ENCODE measurements around the gene GAD2.

Gene GAD2

DNA sequence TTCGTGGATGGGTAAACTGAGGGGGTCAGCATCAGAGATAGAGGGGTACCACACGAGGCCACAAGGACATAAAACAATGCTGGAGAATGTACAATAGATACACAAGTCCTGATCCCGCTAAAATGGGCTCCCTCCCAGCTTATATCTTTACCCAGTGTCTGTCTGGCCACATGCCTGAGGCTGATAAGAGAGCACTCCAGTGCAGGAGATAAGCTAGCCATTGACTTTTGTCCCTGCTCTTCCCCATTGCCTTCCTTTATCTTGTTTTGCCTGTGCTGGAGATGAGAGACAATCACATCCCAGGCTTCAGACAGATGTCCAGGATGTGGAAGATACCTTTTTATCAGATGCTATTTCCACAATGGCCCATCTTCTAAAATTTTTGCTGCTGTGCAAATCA is 6.0 kb downstream of the GAD2 start:
- peak; percentile 83 for DNase-seq

DNA sequence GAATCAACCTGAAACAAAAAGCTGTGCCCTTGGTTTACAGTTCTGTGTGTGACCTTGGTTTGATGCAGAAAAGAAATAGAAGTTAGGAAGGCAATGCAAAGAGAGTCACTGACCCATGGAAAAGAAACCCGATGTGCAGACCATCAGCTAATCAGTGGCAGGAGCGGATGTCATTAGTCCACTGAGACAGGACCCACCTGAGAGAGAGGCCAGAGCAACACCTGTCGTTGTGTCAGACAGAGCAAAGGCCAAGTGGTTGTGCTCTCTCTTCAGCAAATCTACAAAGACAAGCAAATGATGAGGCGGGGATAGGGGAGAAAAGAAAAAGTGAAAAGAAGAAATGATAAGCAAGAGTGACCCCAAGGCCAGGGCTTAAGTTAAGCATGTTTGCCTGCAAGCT is 8.7 kb downstream of the GAD2 start:
- DNase-seq = no peak

DNA sequence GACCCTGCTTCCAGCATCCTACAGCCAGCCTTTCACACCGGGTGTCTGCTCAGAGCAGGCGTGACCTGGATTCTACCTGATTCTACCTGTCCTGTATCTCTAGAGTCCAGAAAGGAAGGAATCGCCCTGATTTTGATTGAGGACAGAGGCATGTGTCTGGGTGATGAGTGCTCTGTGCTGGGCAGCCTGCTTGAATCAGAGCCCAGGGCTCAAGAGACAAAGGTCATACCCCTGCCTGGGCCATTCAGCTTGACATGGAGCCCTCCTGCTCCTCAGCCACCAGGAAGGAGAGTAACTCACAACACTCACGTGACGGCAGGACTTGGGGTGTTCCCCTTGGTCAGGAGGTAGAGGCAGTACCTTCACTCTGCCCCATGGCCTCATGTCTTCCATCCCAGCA is 11.2 kb downstream of the GAD2 start:
- DNase-seq = no peak

DNA sequence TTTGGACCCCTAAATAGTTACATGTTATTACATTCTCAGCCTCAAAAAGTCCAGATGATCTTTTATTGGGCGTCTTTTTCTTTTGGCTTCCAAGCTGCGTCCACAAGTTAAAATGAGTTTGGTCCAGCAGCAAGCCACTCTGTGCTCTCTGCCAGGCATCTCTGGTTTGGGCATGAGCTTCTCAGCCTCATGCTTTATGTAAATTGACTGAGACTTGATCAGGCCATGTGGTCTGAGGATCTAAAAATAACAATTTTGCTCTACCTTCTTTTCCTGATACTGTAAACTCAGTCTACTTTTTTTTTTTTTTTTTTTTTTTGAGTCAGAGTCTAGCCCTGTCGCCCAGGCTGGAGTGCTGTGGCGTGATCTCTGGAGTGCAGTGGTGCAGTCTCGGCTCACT is 15.6 kb downstream of the GAD2 start:
- no peak for DNase-seq

DNA sequence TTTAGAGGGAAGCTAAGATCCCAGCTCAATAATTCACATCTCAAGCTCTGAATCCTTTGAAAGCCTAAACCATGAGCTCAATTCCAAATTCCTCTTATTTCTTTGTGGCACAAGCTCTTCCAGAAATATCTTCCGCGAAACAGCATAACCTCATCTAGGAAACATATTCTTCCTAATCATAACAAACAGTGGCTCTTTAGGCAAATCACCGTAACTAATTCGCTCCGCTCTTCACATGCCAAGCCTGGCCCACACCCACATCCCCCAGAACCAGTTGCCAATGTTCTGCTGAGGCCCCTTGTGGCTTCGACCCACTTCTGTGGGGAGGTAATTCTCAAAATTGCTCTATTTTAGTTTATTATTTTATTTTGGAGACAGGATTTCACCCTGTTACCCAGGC is 19.2 kb downstream of the GAD2 start:
- DNase-seq = no peak

DNA sequence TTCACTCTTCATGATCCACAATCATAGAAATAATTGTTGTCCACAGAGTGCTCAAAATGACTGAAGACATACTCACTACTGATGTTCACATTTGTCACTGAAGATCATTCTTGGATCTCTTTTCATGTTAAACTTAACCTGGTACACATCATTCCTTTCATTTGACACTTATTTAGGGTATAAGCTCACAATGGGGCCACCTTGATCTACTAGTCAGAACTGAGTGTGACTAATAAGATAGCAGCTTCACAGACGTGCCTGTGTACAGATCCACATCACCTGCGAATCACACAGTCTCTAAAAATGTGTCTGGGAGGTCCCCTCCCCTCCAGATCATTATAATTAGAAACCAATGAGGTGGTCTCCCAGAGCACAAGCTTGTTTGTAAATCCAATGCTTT is 21.8 kb downstream of the GAD2 start:
- DNase-seq = no peak

DNA sequence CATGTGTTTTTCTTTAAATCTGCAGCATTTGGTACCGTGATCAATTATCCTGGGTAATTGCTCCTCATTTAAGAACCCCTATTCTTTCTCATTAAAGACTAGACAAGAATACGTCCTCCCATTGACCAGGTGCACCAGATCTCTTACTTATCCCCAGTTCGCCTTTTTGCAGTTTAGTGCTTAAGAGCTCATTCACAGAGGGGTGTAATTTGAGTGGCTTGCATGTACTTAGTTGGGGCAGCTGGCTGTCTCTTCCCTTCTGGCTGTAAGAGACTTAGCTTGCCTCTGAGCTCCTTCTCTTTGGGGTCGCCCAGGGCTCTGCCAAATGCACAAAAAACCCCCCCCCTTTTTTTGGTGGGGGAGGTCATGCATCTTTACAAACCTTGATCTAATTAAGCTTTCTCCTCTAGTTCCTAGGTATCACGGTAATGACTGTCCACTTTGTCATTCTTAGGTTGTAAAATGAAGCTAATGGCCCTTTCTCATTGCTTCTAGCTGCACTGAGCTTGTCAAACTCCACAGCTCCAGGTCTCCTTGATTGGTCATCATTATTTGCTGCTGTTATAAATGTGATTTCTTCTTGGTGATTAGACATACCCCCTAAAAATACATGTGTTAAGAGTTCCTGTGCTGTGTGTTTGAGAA is 26.3 kb downstream of the GAD2 start:
- DNase-seq = peak; percentile 91

DNA sequence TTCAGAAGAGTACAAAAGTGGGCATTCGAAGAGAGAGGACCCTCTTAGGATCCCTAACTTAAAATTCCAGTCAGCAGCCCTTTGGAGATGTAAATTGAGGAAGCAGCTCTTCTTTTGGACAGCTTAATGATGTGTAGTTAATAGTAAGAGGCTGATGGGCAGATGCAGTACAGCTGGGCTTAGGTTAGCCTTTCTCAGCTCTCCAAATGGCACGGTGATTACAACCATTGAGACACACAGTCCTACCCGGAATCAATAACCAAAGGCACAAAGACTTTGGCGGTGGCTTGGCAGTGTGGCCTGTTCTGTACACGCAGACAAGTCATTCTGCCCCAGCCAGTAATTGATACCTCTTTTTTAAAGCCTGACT is 26.8 kb downstream of the GAD2 start:
- DNase-seq = peak; percentile 80

DNA sequence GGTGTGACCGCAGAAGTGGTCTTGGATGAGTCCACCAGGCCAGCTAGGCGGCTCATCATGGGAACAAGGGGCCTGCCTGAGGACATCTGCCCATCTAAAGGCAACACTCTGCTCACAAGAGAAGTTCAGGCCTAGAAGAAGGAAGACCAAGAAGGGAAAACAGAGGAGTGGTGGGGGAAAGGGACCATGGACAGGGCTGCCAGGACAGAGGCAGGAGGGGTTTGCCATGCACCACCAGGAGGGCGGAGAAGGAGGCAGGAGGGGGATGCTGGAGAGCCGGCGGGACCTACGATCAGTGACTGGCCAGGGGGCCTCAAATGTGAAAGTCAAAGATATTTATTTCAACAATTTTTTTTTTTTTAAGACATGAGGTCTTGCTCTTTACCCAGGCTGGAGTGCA is 33.1 kb downstream of the GAD2 start:
- no peak for DNase-seq

DNA sequence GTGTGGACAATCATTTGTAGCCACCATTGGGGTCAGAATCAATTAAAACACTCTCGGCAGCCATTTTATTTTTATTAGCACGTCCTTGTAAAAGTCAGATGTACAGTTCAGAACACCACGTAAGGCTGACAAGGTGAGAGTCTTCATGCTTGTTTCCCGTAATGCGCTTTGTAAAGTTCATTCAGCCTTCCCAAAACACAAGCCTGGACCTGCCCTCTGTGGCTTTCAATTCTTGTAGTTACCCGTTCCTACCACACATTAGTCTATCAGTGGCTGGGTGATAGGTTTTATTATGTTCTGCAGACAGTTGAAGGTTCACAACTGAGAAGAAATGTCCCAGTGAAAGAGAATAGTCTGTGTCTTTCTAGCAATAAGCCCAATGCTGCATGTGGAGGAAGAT is 35.4 kb downstream of the GAD2 start:
- no peak for DNase-seq

DNA sequence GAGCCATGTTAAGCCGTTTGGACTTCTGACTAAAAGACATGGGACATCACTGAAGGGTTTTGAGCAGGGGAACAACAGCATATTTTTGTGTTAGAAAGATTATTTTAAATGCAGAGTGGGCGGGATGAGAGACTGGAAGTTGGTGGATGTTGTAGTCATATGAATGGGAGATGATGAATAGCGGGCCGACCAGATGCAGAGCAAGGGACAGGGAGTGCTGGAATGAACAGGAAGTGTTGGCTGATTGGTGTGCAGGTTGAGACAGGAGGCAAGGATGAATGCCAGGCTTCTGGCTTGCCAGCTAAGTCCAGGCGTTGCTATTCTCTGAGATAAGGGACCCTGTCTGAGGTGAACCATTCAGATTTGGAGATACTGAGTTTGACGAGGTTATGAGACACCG is 38.0 kb downstream of the GAD2 start:
- DNase-seq = no peak

DNA sequence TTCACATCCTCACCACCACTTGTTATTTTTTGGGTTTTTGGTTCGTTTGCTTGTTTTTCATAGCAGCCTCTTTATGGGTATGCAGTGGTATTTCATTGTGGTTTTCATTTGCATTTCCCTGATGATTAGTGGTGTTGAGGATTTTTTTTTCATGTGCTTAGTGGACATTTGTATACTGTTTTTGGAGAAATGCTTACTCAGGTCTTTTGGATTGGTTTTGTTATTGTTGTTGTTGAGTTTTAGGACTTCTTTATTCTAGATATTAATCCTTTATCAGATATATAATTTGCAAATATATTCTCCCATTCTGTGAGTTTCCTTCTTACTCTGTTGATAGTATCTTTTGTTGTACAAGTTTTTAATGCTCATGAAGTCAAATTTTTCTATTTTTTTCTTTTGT is 42.8 kb downstream of the GAD2 start:
- no peak for DNase-seq

DNA sequence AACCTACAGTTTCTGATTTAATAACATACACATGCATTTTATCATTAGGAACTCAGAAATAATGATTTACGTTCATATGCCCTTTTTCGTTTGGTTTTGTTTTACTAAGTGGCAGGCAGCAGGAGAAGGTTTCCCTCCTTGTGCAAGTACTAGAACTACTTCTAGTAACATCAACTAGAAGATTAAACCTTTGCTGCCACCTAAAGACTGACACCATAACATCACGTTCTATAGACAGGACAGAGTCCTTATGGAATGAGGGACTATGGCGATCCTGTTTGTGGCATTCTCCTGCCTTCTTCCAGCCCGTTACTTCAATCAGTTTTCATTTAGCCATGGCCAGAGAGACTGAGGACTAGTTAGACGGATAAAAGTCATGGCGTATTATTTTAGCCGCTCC is 53.2 kb downstream of the GAD2 start:
- peak; percentile 29 for DNase-seq

DNA sequence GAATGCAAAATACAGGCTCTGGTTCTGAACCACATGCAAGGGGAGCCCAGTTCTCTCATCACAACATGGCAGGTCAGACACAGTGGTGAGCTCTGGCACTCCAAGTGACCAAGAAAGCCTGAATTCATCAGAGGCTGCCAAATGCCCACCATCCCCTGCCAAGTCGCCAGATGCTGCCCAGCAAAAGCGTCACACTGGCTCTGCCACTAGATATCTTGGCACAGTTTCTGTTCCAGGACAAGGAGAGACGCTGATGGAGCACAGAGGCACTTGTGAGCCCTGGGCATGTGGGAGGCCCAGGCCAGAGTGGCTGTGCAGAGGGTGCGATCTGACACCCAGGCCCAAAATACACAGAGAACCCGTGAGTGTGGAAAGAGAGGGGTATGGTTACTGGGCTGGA is 57.8 kb downstream of the GAD2 start:
- DNase-seq = peak; percentile 69

DNA sequence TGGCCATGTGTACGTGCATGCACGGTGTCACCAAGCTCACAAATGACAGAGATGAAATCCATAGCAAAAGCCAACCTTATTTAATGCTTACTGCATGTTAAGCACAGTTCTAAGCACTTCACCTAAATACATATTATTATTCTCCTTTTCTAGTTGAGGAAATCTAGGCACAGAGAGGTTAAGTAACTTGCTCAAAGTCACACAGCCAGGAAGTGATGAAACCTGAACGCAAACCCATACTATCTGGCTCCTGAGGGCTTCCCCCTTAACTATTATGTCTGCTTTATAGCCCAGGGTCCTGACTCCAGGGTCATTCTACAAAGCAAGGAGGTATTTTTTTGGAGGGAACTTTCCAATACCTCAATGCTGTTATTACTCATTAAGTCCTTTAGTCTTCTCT is 61.7 kb downstream of the GAD2 start:
- DNase-seq = no peak

DNA sequence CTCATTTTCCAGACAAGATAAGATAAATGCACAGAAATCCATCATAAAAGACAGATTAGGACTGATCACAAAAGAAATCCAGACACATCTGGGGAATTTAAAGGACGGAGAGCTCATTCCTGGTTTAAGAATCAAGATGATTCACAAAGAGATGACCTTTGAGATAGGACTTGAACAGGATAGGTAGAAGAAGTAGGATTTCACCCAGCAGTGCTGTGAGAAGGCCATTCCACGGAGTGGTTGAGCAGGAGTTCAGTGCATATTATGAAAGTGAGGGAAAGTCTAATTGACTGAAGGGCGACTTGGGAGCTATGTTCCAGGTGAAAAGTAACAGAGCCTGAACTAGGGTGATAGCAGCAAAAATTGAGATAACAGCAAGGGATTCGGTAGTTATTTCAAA is 73.7 kb downstream of the GAD2 start:
- no peak for DNase-seq

DNA sequence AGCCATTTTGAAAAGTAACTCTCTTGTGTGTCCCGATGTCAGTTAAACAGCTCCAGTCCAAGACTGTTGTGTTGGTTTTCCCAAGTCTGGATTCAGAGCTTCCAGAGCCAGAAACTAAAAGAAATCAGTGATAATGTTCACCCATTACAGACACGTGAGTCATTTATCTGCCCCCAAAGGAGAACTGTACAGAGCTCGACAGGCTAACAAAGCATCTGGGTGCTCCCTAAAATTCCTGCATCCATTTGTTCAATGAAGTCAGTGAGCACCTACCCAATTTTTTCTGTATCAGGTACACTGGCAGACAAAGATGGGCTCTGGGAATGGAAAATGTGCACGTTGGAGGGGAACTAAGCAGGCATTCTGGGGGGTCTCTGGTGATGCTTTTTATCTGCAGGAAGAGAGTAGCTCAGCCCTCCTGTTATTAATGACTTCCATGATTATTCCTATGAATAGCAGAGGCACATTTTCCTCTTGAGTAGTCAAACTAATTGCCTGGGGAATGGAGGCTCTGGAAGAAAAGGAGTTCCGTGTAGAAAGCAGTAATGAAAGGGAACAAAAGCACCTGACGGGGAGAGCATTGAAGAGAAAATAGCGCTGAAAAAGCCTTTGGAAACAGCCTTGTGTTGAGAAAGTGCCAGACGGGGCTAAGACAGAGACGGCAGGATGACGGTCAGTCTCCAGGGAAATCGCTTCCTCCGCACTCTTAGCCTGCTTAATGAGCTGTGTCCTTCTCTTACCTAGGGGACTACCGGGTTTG is 75.3 kb downstream of the GAD2 start:
- peak; percentile 48 for DNase-seq

DNA sequence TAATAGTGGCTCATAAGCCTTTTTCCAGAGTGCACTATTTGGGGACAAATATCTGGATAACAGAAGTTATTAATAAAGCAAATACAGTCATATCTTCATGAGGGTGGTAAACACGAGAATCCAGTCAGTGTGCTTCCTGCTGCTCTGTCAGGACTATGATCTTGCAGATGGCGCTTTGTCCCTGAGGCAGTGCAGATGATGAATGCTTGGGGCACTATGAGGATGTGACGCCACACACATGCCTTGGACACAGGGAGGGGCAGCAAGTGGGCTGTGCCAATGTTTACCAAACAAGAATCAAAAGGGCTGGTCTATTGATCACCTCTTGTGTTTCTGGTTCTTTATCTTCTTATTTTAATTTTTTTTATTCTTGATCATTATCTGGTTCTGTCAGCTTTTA is 79.8 kb downstream of the GAD2 start:
- no peak for DNase-seq

DNA sequence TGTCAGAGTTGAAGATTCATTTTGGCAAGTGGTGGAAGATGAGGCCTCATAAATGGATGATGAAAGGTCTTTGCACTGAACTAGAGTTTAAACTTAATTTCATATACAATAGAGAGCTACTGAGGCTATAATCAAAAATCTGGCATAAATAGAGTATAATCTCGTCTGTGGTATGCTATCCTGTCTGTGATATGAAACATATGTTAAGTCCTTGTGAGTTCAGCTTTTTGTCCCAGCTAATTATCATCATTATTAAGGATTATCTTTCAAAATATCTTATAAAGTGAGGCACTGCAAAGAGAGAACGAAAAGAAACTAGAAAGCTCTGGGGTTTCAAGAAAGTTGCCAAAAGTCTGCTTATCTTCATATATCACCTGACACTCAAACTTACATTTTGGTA is 83.4 kb downstream of the GAD2 start:
- DNase-seq = no peak

DNA sequence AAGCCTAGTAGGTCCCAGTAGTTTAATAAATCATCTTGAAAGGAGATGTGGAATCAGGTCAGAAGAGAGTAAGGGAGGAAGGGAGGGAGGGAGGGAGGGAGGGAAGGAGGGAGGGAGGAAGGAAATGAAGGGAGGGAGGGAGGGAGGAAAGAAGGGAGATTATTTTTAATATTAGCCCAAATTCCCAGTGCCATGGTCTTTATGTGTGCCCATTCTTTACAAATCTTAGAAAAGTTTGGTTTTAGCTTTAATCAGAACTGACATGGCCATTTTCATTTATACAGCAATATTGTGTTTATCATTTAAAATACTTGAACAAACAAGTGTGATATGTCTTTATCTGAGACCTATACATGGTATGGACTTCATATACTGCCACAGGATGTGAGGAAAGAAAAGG is 86.8 kb downstream of the GAD2 start:
- DNase-seq = no peak

DNA sequence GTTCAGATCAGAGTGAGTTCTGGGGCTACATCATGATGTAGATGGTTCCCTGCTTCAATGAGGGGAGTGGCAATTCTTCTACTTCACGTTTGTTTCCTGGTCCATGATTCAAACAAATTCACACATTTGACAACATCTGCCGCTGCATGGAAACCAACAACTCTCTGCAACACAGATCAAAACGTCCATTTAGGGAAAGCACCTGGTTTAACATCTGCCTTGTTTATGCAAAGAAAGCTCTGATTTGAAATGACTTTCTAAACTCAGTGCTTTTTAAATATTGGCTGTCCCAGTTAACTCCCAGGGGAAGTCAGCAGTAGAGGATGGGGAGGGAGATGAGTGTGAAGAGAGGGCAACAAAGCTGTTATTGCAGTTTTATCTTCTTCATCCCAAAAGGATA is 93.8 kb downstream of the GAD2 start:
- no peak for DNase-seq

DNA sequence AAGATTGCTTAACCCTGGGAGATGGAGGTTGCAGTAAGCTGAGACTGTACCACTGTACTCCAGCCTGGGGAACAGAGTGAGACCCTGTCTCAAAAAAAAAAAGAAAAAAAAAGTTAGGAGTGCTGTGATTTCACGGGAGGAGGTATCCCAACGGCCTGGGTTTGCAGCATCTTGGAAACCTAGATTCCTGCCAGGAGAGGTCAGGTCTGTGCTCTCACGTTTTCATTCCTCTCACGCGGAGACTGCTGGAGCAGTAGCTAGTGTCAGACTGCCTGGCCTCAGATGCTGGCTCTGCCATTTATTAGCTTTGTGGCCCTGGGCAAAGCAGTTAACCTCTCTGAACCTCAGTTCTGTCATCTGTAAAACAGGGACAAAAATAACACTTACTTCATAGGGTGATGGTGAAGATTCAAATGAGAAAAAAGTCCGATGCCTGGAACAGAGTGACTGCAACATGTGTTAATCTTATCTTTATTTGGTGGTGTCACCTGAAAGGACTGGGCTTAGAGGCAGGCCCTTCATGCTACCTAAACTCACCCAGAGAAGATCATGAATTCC is 94.9 kb downstream of the GAD2 start:
- no peak for DNase-seq

DNA sequence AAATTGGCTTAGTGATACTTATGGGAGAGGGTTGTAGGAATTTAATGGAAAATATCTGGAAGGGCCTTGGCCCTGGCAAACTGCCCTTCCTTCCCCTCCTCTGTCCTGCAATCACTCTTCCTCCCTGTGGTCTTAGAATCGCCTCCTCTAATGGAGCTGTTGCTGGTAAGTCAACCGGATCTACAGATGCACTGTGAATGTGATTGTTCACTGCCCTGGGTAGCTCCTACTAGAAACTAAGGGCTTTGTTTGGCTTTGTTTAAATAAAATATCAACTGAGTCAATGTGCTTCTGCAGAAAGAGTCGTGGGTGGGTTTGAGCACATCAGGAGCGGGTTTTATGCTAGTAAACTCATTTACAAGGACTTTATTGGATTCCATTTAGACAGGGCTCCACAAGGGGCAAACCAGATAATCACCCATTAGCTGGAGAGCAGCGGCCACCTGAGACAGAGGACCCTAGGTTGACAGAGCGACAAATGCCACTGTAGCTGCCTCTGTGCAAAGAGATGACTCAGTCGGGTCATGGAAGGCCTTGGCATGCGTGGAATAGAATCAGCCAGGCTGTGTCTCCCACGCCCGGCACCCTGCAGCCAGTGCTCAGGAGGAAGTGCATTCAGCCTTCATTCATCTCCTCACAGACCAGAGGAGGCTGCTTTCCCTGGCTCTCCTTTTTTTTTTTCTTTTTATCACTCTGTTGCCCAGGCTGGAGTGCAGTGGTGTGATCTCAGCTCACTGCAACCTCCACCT is 97.9 kb downstream of the GAD2 start:
- DNase-seq = peak; percentile 14

DNA sequence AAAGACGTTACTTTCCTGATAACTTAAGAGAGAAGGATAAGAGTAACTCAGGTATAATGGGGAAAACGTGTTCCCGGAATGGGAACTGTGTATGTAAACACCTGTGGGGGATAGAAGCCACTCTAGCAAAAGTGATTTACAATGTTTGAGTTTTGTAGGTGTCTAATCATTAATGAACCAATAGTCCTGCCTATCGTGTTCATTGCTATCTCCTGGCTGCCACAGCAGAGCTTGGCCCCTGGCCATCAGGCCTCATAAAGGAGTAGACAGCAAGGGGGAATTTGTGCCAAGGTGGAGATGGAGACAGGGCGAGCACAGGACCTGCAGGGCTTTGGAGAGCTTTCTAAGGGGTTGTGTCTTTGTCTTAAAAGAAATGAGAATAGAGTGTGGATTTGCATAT is 102.1 kb downstream of the GAD2 start:
- peak; percentile 38 for DNase-seq
